DOHH2 (cell line): ENCODE measurements around the gene KRTAP2-3.
"Not testable (repeated sequence)": the region's sequence is repeated elsewhere in the genome, so short reads cannot be mapped to it uniquely, and the experiment has no call there.

Experiments
- H3F3A ChIP-seq: fragments of 200-600 bp; sonication (generic), shearing (Covaris generic); 2 replicates; pipeline ENCODE4 v1.6.0; 2016; ENCODE audit warnings: antibody characterized with exemption, mild to moderate bottlenecking; ENCODE audit not compliant: control insufficient read depth, insufficient read depth
- H3K27ac ChIP-seq: fragments of 200-600 bp; sonication (generic); 2 replicates; pipeline ENCODE4 v1.5.1; 2014; ENCODE audit warnings: low read depth, mild to moderate bottlenecking, low read length, moderate library complexity
- H3K27me3 ChIP-seq: fragments of 200-600 bp; sonication (generic); 2 replicates; pipeline ENCODE4 v1.6.1; 2014; ENCODE audit warnings: mild to moderate bottlenecking, low read length, mixed read lengths; ENCODE audit not compliant: control insufficient read depth
- H3K36me3 ChIP-seq: fragments of 200-600 bp; sonication (generic); 2 replicates; pipeline ENCODE4 v1.6.1; 2014; ENCODE audit warnings: mild to moderate bottlenecking, low read length, moderate library complexity, mixed read lengths; ENCODE audit not compliant: control insufficient read depth
- H3K4me1 ChIP-seq: fragments of 200-600 bp; sonication (generic); 2 replicates; pipeline ENCODE4 v1.6.1; 2014; ENCODE audit warnings: mild to moderate bottlenecking, low read length, mixed read lengths; ENCODE audit not compliant: control insufficient read depth
- H3K4me2 ChIP-seq: fragments of 200-600 bp; sonication (generic); 2 replicates; pipeline ENCODE4 v1.6.0; 2014; ENCODE audit warnings: mild to moderate bottlenecking, low read length, moderate library complexity
- H3K4me3 ChIP-seq: fragments of 200-600 bp; sonication (generic); 2 replicates; pipeline ENCODE4 v1.5.1; 2014; ENCODE audit warnings: mild to moderate bottlenecking, low read length, mixed read lengths
- H3K79me2 ChIP-seq: fragments of 200-600 bp; sonication (generic); 2 replicates; pipeline ENCODE4 v1.6.1; 2014; ENCODE audit warnings: mild to moderate bottlenecking, low read length, mixed read lengths; ENCODE audit not compliant: control insufficient read depth
- H3K9me2 ChIP-seq: fragments of 200-600 bp; sonication (generic); replicated peaks from 2 replicates; pipeline ENCODE4 v1.6.1; 2014; ENCODE audit warnings: mild to moderate bottlenecking, low read length, mixed read lengths; ENCODE audit not compliant: control insufficient read depth
- H3K9me3 ChIP-seq: fragments of 200-600 bp; sonication (generic); 2 replicates; pipeline ENCODE4 v1.6.1; 2014; ENCODE audit warnings: antibody characterized with exemption, low read length, mixed read lengths; ENCODE audit not compliant: control insufficient read depth, insufficient read depth
- H4K20me1 ChIP-seq: fragments of 200-600 bp; sonication (generic); 2 replicates; pipeline ENCODE4 v1.6.0; 2014; ENCODE audit warnings: low read depth, mild to moderate bottlenecking, antibody characterized with exemption, low read length, moderate library complexity; ENCODE audit not compliant: control insufficient read depth, insufficient read depth
- EZH2phosphoT487 ChIP-seq: fragments of 200-600 bp; sonication (generic); IDR thresholded peaks from 2 replicates; pipeline ENCODE4 v1.6.1; 2017; ENCODE audit warnings: borderline replicate concordance, mild to moderate bottlenecking, antibody characterized with exemption, low read length, moderate library complexity, mixed read lengths
- TF ChIP-seq, protein P1 (sequence below): fragments of 200-600 bp; sonication (generic); IDR thresholded peaks from one replicate; pipeline ENCODE4 v1.5.1; 2014; ENCODE audit warnings: antibody characterized with exemption, mild to moderate bottlenecking, low read depth, low read length; ENCODE audit not compliant: poor library complexity, severe bottlenecking

KRTAP2-3 gene

DNA sequence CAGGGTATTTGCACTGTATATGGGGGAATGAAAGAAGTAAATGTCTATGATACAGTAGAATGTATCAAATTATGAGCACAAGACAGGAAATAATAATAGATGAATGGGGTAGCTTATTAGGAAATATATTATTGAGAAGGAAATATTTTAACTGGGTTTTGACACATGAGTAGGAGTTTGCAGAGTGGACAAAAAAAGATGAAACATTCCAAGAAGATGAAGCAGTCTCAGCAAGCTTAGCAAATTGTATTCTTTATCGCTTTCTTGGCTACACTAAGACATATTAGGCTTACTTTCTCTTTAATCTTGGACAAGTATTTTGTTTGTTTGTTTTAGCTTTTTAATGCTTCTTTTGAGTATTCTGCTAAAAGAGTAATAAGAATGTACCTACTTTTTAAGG is 44.0 kb upstream of the KRTAP2-3 start:
- H3K4me2 ChIP-seq = no peak overlapping the region
- peaks cover 20% of the 10 kb centered on the region for H3K4me1 ChIP-seq
- H3F3A ChIP-seq = no peaks in the 10 kb centered on the region
- TF ChIP-seq EZH2phosphoT487 = no peak
- TF ChIP-seq, protein P1, sequence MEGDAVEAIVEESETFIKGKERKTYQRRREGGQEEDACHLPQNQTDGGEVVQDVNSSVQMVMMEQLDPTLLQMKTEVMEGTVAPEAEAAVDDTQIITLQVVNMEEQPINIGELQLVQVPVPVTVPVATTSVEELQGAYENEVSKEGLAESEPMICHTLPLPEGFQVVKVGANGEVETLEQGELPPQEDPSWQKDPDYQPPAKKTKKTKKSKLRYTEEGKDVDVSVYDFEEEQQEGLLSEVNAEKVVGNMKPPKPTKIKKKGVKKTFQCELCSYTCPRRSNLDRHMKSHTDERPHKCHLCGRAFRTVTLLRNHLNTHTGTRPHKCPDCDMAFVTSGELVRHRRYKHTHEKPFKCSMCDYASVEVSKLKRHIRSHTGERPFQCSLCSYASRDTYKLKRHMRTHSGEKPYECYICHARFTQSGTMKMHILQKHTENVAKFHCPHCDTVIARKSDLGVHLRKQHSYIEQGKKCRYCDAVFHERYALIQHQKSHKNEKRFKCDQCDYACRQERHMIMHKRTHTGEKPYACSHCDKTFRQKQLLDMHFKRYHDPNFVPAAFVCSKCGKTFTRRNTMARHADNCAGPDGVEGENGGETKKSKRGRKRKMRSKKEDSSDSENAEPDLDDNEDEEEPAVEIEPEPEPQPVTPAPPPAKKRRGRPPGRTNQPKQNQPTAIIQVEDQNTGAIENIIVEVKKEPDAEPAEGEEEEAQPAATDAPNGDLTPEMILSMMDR = no peak
- H3K27me3 ChIP-seq = no peaks in the 10 kb centered on the region
- H3K36me3 ChIP-seq = no peaks in the 10 kb centered on the region
- peaks cover 6% of the 10 kb centered on the region for H3K9me3 ChIP-seq
- no peak overlapping the region for H3K27ac ChIP-seq
- no peaks in the 10 kb centered on the region for H3K79me2 ChIP-seq
- no peaks in the 10 kb centered on the region for H4K20me1 ChIP-seq
- no peaks in the 10 kb centered on the region for H3K9me2 ChIP-seq
- H3K4me3 ChIP-seq = no peak overlapping the region

GRCh38 chr17:41101586-41102259 is 41.8 kb upstream of the KRTAP2-3 start, which contains the start of gene KRTAP4-16:
Gene KRTAP4-16 (minus strand): TSS chr17:41102209. CDS start chr17:41102209, 0 bp downstream.
- H3K9me2 ChIP-seq = no peaks in the 10 kb centered on the region
- H3K27ac ChIP-seq = no peak within 1 kb of the TSS
- no peak within 1 kb of the TSS for H3K4me3 ChIP-seq
- H3K4me2 ChIP-seq = no peak within 1 kb of the TSS
- no peaks in the 10 kb centered on the region for H4K20me1 ChIP-seq
- no peaks in the 10 kb centered on the region for H3F3A ChIP-seq
- H3K27me3 ChIP-seq = no peaks in the 10 kb centered on the region
- no peaks in the 10 kb centered on the region for H3K9me3 ChIP-seq
- peaks cover 6% of the 10 kb centered on the region for H3K4me1 ChIP-seq
- no peak for TF ChIP-seq EZH2phosphoT487
- TF ChIP-seq, protein P1 = no peak
- H3K36me3 ChIP-seq = no peaks in the 10 kb centered on the region
- no peaks in the 10 kb centered on the region for H3K79me2 ChIP-seq

- not testable (repeated sequence) for H3K36me3 ChIP-seq, H3K9me3 ChIP-seq, H3K27ac ChIP-seq, H3K9me2 ChIP-seq, H3K4me3 ChIP-seq, H3K4me1 ChIP-seq, H3K79me2 ChIP-seq, H3K4me2 ChIP-seq, H4K20me1 ChIP-seq, H3K27me3 ChIP-seq, H3F3A ChIP-seq
These were observed 40.0 kb upstream of the KRTAP2-3 start for GRCh38 chr17:41099682-41100480.

DNA sequence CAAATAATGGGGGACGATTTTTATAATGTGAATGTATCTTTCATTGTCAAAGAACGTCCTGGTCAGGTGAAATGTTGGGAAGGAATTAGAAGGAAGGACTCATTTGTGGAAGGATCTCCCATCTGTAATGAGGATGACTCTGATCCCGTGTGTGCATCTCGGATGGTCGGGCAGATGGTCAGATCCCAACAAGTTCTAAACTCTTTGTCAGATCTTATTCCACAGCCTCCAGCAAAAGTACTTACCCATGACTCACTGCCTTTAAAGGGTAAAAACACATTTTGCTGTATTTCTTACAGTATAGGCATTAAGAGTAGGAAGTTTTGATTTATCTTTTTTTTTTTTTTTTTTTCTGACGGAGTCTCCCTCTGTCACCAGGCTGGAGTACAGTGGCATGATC is 38.6 kb upstream of the KRTAP2-3 start:
- no peaks in the 10 kb centered on the region for H4K20me1 ChIP-seq
- peaks cover 6% of the 10 kb centered on the region for H3K4me1 ChIP-seq
- H3K9me3 ChIP-seq = peaks cover 10% of the 10 kb centered on the region; the same call in 1 of the 2 replicates
- no peak overlapping the region for H3K4me3 ChIP-seq
- H3K27ac ChIP-seq = no peak overlapping the region
- no peaks in the 10 kb centered on the region for H3K36me3 ChIP-seq
- H3F3A ChIP-seq = no peaks in the 10 kb centered on the region
- H3K4me2 ChIP-seq = no peak overlapping the region
- no peaks in the 10 kb centered on the region for H3K79me2 ChIP-seq
- H3K27me3 ChIP-seq = no peaks in the 10 kb centered on the region
- TF ChIP-seq, protein P1 = no peak
- no peak for TF ChIP-seq EZH2phosphoT487
- H3K9me2 ChIP-seq = no peaks in the 10 kb centered on the region
